ENCODE measurements around the gene KRTAP3-1.

The KRTAP3-1 gene

DNA sequence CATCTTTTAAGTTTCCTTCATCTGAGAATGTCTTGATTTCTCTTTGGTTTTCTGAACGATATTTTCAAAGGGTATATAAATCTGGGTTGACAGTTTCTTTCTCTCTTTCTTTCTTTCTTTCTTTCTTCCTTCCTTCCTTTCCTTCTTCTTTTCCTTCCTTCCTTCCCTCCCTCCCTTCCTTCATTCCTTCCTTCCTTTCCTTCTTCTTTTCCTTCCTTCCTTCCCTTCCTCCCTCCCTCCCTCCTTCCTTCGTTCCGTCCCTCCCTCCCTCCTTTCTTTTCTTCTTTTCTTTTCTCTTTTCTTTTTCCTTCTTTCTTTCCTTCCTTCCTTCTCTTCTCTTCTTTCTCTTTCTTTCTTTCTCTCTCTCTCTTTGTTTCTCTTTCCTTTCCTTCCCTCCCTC is 34.6 kb downstream of the KRTAP3-1 start:
- ATAC-seq (no peak), DNase-seq (ENCODE audit: low spot score in 2 of 2) (no peak)
- Mint-ChIP-seq H3K4me3 (no peak overlapping the region), H3K36me3 (no peaks in the 10 kb centered on the region), H3K4me1 (no peaks in the 10 kb centered on the region), H3K9me3 (no peaks in the 10 kb centered on the region), H3K27ac (no peak overlapping the region)

DNA sequence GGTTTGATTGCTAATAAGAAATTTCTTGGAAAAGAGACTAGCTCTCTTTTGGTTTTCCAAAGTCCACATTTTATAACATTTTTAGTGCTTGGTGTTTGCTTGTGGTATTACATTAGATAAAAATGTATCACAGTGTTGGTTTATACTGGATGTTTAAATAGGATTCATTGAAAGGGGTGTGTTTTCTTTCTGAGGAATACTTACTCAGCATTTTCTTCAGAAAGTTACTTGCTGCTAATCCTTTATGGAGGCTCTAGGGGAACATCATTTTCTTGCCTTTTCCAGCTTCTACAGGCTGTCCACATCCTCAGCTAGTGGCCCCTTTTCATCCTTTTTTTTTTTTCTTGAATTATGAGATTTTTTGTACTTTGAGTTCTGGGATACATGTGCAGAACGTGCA is 41.3 kb downstream of the KRTAP3-1 start:
- no peaks in the 10 kb centered on the region for H3K9me3 Mint-ChIP-seq
- H3K4me3 Mint-ChIP-seq, result no peak overlapping the region
- ATAC-seq (no peak), DNase-seq (ENCODE audit: low spot score in 2 of 2) (no peak)
- H3K4me1 Mint-ChIP-seq, result no peaks in the 10 kb centered on the region
- no peak overlapping the region for H3K27ac Mint-ChIP-seq
- no peaks in the 10 kb centered on the region for H3K36me3 Mint-ChIP-seq

DNA sequence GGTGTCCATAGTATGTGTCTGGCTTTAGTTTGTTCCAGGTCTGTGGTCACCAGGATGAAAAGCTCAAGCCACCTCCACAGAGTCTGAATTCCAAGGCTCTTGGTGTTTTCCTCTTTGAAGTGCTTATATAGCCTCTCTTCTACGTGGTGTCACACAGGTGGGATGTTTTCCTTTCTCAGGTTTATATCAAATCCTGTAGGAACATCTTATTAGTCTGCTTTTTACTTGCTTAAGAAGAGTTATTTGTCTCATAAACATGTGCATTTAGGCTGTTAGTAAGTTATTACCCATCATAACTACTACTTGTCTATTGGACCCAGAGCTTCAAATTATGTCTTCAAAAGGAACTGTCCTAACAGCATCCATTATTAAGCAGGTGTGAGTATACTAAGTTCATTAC is 42.1 kb downstream of the KRTAP3-1 start, which contains the start of gene KRT39:
Gene KRT39 (minus strand): TSS at position 101 of the 400 bp plus-strand sequence. CDS start 92 bp downstream, at position 9.
- Mint-ChIP-seq H3K27ac (no peak within 1 kb of the TSS), H3K9me3 (no peaks in the 10 kb centered on the region), H3K36me3 (no peaks in the 10 kb centered on the region), H3K4me3 (no peak within 1 kb of the TSS), H3K4me1 (no peaks in the 10 kb centered on the region)
- ATAC-seq, result no peak
- no peak for DNase-seq (ENCODE audit: low spot score in 2 of 2)

DNA sequence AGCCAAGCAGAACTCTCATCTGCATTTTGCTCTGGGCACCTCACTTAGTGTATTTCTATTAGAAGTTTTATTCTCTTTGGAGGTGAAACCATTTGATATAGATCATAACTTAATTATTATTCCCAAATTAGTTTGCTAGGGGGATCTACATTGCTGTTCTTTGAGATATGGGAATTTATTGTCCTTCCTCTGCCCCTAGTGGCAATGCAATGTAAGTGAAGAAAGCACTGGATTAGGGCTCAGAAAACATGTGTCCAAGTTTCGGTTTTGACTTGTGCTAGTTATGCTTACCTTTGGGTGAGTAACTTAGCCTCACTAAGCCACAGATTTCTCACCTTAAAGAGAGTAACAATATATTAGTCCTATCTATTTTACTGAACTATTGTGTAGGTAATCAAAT is 45.1 kb downstream of the KRTAP3-1 start:
- H3K4me1 Mint-ChIP-seq, result peaks cover 4% of the 10 kb centered on the region
- ATAC-seq (peak; percentile 71), DNase-seq (ENCODE audit: low spot score in 2 of 2) (no peak)
- H3K9me3 Mint-ChIP-seq, result no peaks in the 10 kb centered on the region
- no peak overlapping the region for H3K27ac Mint-ChIP-seq
- H3K36me3 Mint-ChIP-seq, result no peaks in the 10 kb centered on the region
- no peak overlapping the region for H3K4me3 Mint-ChIP-seq

DNA sequence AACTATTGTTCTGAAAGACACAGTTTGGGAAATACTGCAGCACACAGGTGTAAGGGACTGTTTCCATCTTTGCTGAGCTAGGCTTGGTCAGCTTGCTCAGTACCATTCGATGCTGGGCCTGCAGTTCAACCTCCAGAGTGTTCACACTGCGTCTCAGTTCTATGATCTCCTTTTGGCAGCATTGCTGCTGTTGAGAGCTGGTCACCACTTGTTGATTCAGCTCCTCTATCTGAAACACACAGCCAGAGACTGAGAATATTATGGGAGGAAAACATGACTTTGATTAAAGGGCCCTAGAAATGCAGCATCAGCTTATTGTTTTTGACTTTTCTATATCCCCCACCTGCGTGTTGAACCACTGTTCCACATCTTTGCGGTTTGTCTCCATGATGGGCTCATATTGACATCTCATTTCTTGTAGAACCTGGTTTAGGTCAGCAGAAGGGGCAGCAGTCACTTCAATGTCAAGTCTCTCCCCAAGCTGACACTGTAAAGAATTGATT is 46.8 kb downstream of the KRTAP3-1 start:
- no peaks in the 10 kb centered on the region for H3K36me3 Mint-ChIP-seq
- no peak for ATAC-seq
- no peak overlapping the region for H3K27ac Mint-ChIP-seq
- peaks cover 4% of the 10 kb centered on the region for H3K4me1 Mint-ChIP-seq
- no peaks in the 10 kb centered on the region for H3K9me3 Mint-ChIP-seq
- no peak overlapping the region for H3K4me3 Mint-ChIP-seq
- DNase-seq (ENCODE audit: low spot score in 2 of 2), result no peak

DNA sequence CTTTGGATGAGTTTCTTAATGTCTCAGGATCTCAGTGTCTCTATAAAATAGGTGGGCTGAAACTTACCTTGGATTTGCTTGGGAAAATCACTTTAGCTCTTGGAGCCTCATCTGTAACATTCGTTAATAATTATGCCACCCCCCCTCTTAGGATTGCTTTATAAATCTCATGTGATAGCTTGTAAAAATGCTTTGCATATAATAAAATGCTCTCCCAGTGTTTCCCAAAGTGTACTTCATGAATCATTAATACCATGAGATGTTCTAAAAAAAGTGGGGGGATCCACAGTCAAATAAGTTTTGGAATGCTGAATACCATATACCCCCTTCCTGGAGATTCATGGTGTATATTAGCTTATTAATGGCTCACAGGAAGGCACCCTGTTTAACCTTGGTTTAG is 47.3 kb downstream of the KRTAP3-1 start:
- no peak for DNase-seq (ENCODE audit: low spot score in 2 of 2)
- peaks cover 4% of the 10 kb centered on the region for H3K4me1 Mint-ChIP-seq
- no peak overlapping the region for H3K27ac Mint-ChIP-seq
- no peaks in the 10 kb centered on the region for H3K36me3 Mint-ChIP-seq
- no peak for ATAC-seq
- no peak overlapping the region for H3K4me3 Mint-ChIP-seq
- H3K9me3 Mint-ChIP-seq, result no peaks in the 10 kb centered on the region

DNA sequence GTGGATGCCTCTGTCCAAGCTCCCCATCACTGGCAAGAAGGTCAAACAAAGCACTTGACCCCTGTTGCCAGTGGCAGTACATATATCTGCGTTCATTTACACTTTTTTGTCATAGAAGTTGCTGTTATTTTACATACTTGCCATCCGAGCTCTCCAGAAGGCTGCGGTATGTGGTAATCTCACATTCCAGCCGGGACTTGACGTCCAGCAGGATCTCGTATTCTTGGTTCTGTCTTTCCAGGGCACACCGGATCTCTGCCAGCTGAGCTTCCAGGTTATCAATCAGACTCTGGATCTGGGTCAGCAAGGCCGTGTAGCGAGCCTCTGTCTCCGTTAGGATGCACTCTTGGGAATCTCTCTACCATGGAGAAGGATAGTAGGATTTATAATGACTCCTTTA is 48.8 kb downstream of the KRTAP3-1 start:
- H3K9me3 Mint-ChIP-seq, result no peaks in the 10 kb centered on the region
- no peak overlapping the region for H3K4me3 Mint-ChIP-seq
- H3K4me1 Mint-ChIP-seq, result peaks cover 4% of the 10 kb centered on the region
- DNase-seq (ENCODE audit: low spot score in 2 of 2) (no peak), ATAC-seq (no peak)
- H3K36me3 Mint-ChIP-seq, result no peaks in the 10 kb centered on the region
- H3K27ac Mint-ChIP-seq, result no peak overlapping the region
